Activated T-cell treated with anti-CD3 and anti-CD28 coated beads for 24 hours (primary cell): ENCODE measurements around the gene FOSL2.
A peak's percentile ranks its signal among the peaks of the same experiment; 100 is the strongest.

Experiments
- DNase-seq: peaks from one replicate; pipeline ENCODE4 v3.0.0-alpha.2; 2020; ENCODE audit warnings: low read depth

Gene FOSL2

DNA sequence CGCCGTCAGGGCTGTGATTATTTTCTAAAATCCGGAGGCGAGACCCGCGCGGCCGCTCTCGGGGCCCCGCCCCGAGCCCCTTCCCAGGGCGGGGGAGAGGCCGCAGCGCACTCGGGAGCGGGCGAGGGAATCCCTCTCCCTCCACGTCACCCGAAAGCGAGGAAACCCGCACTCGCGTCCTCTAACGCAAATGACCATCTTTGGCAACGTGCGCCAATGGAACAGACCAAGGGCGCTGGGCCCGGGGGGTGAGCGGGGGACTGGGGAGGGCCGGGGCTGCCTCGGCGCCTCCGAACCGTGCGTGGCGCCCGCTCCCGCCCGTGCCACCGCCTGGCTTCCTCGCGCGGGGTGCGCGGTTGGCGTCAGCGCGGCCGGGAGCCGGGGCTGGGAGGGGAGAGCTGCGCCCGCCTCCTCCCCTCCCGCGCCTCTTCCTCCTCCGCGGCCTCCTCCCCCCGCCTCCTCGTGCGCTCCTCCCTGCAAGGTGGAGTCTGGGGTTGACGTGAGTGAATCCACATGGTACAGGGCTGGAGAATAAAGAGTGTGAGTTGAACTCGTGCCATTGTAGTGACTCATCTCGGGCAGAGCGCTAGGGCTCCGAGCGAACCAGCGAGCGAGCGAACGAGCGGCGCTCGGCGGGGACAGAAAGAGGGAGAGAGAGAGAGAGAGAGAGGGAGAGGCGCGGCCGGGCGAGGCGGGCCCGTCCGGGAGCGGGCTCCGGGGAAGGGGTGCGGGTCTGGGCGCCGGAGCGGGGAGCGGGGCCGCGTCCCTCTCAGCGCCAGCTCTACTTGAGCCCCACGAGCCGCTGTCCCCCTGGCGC lies at the start of gene FOSL2:
Gene FOSL2 (plus strand): TSS at position 562 of the 817 bp plus-strand sequence. CDS start 863 bp downstream, outside the sequence.
- peak; percentile 88 for DNase-seq

DNA sequence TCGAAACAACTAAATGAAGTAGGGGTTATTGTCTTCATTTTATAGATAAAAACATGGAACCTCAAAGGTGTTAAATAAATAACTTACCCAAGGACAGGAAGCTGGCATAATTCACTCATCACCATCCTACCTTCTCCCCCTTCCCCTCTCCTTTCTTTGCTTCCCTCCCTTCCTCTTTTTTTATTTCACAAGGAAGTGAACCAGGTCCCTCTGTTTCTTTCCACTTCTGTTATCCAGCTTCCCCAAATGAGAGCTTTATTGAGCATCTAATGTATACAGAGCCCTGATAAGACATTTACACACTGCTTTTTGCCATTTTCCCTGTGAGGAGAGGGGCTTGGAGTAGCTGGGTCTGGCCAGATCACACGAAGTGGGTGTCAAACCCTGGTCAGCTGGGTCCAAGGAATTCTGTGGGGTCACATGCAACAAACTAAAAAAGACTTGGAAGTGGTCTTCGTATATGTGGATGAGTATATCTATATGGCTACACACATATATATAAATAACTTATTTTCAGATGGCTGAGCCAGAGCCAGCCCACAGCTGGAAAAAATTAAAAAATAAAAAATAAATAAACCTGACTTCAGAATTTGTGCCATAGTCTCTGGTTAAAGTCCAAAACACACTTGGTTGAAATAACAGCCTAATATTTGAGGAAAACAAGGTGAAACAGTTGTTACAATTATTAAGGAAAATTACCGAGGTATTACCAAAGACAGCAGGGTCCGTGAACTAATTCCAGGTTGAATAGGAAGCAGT lies 49.3 kb upstream of the FOSL2 start:
- no peak for DNase-seq

DNA sequence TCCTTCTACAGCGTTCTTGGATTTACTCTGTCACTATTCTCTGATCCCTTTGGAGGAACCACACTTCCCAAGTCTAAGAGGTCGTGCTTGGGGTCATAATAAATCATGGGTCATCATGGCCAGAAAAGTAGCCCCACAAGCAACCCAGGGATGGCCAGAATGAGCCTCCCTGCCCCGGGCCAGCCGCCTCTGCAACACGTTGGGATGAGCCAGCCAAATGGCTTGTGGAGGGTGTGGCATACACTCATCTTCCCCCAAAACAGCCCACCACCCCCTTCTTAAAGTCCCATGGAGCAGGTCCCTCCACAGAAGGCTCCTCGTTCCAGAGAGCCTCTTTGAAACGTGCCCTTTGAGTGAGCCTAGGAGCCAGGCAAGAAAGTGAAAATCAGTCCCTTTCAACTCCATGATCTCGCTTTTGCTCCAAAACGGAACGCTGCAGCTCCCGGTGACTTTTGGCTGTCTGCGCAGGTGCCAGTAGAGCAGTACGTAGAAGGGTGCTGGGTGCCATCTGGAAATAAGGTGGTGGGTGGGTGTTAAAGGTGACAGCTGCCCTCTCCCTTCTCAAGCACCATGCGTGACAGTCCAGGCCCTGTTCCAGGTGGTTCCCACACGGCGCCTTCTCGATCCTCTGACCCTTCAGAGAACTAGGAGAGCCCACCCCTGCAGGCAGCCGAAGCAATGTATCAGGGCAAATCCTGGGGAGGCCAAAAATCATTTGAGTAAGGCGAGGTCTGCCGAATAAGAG lies 48.5 kb upstream of the FOSL2 start:
- no peak for DNase-seq

GRCh38 chr2:28344756-28345373 lies 47.8 kb upstream of the FOSL2 start:
- no peak for DNase-seq

- DNase-seq, result no peak
These were observed 47.0 kb upstream of the FOSL2 start for GRCh38 chr2:28345619-28346018.

DNA sequence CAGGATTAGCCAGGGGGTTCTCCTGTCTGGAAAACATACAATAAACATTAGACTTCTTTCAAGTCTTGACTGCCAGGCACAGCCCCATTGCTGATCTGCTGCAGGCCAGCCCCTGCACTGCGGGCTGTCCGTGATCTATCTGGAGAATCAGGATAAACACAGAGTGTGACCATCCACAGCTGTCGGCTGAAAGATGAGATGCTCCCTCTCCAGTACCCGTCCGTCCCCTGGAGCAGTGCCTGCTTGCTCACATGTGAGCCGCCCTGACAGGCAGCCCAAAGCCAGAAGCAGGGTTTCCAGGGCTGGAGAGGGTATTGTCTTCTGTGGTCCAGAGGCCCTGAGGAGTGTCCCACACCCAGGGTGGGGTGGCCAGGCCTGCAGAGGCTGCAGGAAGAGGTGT lies 46.1 kb upstream of the FOSL2 start:
- DNase-seq, result no peak

DNA sequence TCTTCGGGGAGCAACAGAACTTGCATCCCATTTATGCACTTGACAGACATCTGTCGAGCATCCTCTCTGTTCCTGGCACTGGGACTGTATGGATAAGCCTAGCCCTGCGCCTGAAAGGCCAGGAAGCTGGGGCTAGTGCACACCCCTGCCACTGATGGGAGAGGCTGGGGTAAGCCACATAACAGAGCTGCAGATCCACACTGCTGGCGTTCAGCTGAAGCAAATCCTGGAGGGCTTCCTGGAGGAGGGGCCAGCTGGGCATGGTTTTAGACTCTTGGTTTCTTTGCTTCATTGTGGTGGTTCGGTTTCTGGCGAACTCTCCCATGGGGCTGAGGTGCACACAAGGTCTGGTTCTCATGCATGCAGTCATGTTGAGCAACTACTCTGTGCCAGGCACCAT lies 45.5 kb upstream of the FOSL2 start:
- DNase-seq, result no peak

DNA sequence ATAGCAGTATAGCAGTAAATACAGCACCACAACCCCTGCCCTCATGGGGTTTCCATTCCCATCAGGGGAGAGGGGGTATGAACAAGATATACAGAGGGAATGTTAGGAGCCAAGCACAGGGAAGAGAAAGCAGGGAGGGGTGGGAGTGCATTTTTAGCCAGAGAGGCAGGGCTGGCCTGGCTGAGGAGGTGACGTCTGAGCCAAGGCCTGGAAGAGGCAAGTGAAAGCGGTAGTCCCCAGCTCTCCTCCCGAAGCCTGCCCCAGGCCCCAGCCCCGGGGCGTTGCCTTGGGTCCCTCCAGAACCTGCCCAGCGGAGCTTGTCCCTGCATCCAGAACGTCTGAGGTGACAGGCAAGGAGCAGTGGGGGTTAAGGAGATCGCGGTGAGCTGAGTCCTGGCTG lies 45.1 kb upstream of the FOSL2 start:
- no peak for DNase-seq

GRCh38 chr2:28348149-28348567 lies 44.5 kb upstream of the FOSL2 start:
- no peak for DNase-seq

DNA sequence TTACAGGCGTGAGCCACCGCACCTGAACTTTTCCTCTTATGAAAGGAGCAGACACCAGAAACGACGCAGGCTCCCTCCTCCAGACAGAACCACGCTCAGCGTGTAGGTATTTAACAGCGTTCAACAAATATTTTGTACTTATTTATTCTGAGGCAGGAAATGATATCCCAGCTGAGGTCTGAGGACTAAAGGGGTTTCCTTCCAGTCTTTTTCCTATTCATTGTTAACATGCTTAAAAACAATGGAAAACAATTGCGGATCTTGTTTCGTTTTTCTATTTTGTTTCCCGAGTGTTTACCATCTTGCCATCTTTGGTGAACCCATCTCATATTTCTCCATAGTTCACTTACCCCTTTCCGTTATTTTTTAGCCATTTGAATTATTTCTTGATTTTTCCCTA lies 43.7 kb upstream of the FOSL2 start:
- DNase-seq, result no peak

GRCh38 chr2:28349546-28350165 lies 43.0 kb upstream of the FOSL2 start:
- no peak for DNase-seq

GRCh38 chr2:28350196-28350595 lies 42.5 kb upstream of the FOSL2 start:
- no peak for DNase-seq

- DNase-seq, result no peak
These were observed 41.8 kb upstream of the FOSL2 start for GRCh38 chr2:28350791-28351285.

- DNase-seq, result no peak
These were observed 41.0 kb upstream of the FOSL2 start for GRCh38 chr2:28351621-28352020.

DNA sequence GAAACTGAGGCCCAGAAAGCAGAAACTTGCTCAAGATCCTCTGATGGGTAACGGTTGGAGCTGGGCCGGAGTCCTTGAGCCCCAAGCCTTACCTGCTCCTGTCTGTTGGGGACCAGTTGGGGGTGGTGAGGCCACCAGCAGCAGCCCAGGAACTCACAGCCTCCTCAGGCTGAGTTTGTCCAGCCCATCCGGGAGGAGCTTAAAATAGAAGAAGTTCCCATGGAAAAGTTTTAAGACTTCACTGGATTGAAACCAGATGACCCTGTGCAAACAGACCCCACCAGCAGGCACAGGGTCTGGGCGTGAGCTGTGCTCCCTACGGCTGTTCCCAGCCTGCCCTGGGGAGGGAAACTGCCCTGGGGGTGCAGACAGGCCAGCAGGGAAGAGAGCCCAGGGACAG lies 40.6 kb upstream of the FOSL2 start:
- no peak for DNase-seq

GRCh38 chr2:28352610-28353195 lies 40.0 kb upstream of the FOSL2 start:
- no peak for DNase-seq

DNA sequence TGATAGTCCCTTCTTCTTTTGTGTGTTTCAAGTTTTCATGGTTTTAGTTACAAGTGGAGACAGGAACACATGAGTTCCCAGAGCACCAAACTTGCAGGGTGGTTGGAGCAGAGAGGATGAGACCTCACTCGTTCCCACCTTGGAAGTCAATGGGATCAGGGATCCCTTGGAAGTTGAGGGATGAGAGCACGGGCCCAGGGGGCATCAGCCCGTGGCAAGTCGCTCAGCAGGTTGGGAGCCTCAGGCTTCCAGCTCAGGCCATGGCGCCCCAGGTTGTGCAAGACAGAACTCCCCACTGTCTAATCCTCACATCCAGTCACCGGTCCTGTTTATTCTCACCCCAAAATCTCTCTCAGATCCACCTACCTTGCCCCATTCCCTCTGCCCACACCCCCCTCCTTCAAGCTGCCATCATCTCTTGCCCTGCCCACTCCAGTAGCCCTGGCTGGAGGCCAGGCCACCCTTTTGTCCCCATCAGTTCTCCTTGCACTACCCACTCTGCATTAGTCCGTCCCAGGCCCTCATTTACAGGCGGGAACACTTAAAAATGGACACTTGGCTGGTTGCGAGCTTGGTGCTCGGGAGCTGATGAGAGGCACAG lies 37.6 kb upstream of the FOSL2 start:
- no peak for DNase-seq

DNA sequence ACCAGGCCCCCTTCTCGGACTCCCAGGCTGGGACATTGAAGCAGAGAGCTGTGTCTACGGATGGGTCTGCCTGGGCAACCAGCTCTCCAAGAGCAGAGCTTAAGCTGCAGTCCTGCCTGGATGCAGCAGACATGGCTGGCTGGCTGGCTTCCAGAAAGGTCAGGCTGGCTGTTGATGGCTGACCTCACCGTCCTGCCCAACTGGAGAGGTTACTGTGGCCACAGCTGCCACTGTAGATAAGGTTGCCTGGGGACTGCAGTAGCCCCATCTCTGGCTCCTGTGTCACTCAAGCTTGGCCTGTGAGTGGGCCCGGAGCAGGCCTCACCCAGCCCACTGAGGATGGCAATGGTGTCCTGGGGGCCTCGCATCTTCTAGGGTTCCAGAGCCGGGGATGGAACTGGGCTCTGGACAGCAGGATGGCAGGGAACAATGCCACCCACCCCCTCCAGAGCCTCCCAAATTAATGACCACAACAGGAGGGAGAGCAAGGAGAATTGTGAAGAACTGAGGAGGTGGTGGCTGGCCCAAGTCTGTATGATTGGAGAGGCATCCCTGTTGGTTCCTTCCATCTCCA lies 37.0 kb upstream of the FOSL2 start:
- no peak for DNase-seq

DNA sequence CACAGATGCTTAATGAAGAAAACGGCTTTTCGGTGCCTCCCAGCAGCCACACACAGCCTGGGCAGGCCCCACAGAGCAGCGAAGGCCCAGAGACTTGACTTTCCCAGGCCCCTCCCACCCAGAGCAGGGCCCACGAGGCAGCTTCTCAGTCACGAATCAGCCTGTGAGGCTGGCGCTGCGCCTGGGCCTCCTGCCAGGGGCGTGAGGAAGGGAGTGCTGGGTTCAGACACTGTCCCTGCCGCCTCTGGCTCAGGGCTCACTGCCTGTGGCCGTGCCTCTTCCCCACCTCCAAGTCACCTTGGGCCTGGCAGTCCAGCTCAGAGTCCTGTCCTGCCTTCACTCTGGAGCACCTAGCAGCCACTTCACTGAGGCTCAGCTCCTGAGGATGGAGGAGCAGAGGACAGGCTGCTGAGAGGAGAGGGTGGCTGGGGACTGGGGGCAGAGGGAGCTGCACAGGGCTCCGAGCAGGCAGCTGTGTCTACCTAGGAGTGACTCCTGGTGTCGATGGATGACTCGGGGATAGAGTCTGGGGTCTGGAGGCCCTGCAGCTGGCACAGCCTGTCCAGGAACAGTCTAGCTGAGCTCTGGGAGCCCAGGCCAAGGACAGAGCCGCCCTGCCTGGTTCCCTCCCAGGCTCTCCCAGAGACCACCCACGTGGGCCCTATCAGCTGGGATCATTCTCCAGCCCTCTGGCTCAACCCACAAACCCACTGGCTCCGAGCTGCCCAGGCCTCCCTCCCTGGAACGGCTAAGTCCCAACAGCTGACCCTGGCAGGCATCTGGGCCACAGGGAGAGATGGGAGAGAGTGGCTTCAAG lies 36.4 kb upstream of the FOSL2 start:
- DNase-seq, result no peak

GRCh38 chr2:28357055-28357454 lies 35.6 kb upstream of the FOSL2 start:
- no peak for DNase-seq
